ENCODE results near the gene ZCCHC18. TPM values are rescaled to one million over a fixed set of nuclear protein-coding genes. Genes with fewer than 3 reads are reported as not detected.
A peak's percentile ranks its signal among the peaks of the same experiment; 100 is the strongest.

Gene ZCCHC18
- total and polyA plus RNA-seq, 2 experiments from 2014 or later: 0.57 to 1.2 TPM

DNA sequence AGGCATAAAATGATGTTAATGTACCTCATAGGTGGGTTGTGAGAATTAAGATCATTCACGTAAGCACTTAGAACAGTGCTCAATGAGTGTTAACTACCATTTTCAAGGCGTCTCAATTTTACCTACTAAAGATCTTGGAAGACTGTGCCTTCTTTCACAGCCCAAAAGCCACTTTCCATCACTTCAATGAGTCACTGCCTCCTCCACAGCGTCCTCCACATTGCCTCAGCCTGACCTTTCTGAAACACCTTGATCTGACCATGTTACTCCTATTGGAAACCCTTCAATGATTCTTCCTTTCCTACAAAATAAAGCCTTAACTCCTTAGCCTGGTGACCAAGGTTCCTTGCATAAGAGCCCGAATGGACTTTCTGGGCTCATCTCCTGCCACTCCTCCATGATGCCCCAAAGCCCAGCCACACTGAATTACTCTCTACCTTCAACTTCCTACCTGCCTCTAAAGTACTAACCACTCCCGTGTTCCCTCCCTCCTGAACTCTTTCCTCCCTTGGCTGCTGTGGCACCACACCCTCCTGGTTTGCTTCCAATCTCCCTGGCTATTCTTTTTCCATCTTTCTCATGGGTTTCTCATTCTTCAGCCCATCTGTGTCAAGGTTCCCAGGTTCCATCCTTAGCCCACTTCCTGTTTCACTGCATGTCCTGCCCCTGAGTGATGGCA lies 22.4 kb downstream of the ZCCHC18 start:
- TF ChIP-seq, protein P1, sequence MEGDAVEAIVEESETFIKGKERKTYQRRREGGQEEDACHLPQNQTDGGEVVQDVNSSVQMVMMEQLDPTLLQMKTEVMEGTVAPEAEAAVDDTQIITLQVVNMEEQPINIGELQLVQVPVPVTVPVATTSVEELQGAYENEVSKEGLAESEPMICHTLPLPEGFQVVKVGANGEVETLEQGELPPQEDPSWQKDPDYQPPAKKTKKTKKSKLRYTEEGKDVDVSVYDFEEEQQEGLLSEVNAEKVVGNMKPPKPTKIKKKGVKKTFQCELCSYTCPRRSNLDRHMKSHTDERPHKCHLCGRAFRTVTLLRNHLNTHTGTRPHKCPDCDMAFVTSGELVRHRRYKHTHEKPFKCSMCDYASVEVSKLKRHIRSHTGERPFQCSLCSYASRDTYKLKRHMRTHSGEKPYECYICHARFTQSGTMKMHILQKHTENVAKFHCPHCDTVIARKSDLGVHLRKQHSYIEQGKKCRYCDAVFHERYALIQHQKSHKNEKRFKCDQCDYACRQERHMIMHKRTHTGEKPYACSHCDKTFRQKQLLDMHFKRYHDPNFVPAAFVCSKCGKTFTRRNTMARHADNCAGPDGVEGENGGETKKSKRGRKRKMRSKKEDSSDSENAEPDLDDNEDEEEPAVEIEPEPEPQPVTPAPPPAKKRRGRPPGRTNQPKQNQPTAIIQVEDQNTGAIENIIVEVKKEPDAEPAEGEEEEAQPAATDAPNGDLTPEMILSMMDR (IDR thresholded peaks at IDR 0.05; ENCODE audit: poor library complexity): no peak
- TF ChIP-seq EZH2 (IDR thresholded peaks at IDR 0.05; ENCODE audit: borderline replicate concordance): no peak
- TF ChIP-seq EZH2phosphoT487 (IDR thresholded peaks at IDR 0.05; ENCODE audit: low read depth, severe bottlenecking, unreplicated experiment): no peak
- no peaks in the 10 kb centered on the region for H3K27me3 ChIP-seq
- H3K79me2 ChIP-seq: peaks cover 6% of the 10 kb centered on the region
- no peak for DNase-seq (ENCODE audit: low spot score)
- no peak overlapping the region for H3K4me3 ChIP-seq
- H3K36me3 ChIP-seq (replicated peaks; ENCODE audit: insufficient read depth, low read depth): no peaks in the 10 kb centered on the region
- WGBS (ENCODE audit: low lambda C conversion rate, missing lambda C conversion rate): 68% methylated on average over 5 of the region's 5 CpGs
- H3K4me1 ChIP-seq (ENCODE audit: insufficient read depth): no peaks in the 10 kb centered on the region
- no peaks in the 10 kb centered on the region for H3K9me3 ChIP-seq (ENCODE audit: low read depth)
- H3K4me2 ChIP-seq: no peak overlapping the region
- no peaks in the 10 kb centered on the region for H4K20me1 ChIP-seq (ENCODE audit: insufficient read depth, poor library complexity, severe bottlenecking)
- H2AFZ ChIP-seq: no peak overlapping the region
- no peaks in the 10 kb centered on the region for H3K9me2 ChIP-seq (replicated peaks; ENCODE audit: insufficient read depth)
- H3K27ac ChIP-seq: no peak overlapping the region

- no peaks in the 10 kb centered on the region for H4K20me1 ChIP-seq (ENCODE audit: insufficient read depth, poor library complexity, severe bottlenecking)
- 72% methylated on average over 1 of the region's 1 CpG for WGBS (ENCODE audit: low lambda C conversion rate, missing lambda C conversion rate)
- H3K9me2 ChIP-seq (replicated peaks; ENCODE audit: insufficient read depth): no peaks in the 10 kb centered on the region
- no peaks in the 10 kb centered on the region for H3K4me1 ChIP-seq (ENCODE audit: insufficient read depth)
- H3K79me2 ChIP-seq: peaks cover 6% of the 10 kb centered on the region
- no peak for TF ChIP-seq EZH2phosphoT487 (IDR thresholded peaks at IDR 0.05; ENCODE audit: low read depth, severe bottlenecking, unreplicated experiment)
- TF ChIP-seq EZH2 (IDR thresholded peaks at IDR 0.05; ENCODE audit: borderline replicate concordance): no peak
- TF ChIP-seq, protein P1 (IDR thresholded peaks at IDR 0.05; ENCODE audit: poor library complexity): no peak
- H2AFZ ChIP-seq: peak overlapping the region; percentile 92
- no peaks in the 10 kb centered on the region for H3K9me3 ChIP-seq (ENCODE audit: low read depth)
- no peak overlapping the region for H3K27ac ChIP-seq
- no peaks in the 10 kb centered on the region for H3K27me3 ChIP-seq
- no peaks in the 10 kb centered on the region for H3K36me3 ChIP-seq (replicated peaks; ENCODE audit: insufficient read depth, low read depth)
- peak overlapping the region; percentile 24 for H3K4me3 ChIP-seq
- DNase-seq (ENCODE audit: low spot score): no peak
- peak overlapping the region; percentile 72 for H3K4me2 ChIP-seq
Observed at GRCh38 chrX:104135677-104136076, 23.4 kb downstream of the ZCCHC18 start.

DNA sequence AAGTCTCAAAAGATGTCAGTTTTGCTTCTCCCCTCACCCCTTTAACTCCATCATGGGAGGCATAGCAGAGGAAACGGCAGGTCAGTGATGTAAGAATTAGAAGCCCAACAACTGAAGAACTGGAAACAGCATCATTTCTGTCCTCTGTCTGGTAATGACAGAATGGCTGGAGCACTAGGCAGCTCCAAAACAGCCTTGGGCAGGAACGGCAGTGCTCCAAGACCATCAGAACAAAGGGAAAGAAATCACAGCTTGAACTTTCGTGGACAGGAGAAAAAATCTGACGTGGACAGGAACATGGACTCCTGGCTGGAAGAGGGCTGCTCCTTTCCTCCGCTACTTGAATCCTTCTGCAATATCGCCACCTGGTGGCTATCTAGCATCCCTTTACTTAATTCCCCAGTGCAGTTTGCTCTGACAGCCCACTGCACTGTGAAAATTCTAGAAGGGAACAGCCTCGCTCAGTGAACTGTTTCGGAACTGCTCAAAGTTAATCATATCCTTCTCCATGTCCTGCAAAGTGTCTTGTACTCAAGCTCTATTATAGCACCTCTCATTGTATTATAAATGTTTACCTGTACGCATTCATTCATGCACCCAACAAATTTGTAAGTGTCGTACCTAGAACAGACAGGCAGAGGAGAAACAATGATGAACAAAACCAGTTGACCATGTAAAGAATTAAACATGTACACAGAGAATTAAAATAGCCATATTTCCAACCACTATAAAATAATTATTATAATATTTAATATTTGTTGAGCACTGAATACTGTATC lies 24.1 kb downstream of the ZCCHC18 start:
- DNase-seq (ENCODE audit: low spot score): peak; percentile 94
- no peaks in the 10 kb centered on the region for H3K4me1 ChIP-seq (ENCODE audit: insufficient read depth)
- H3K9me3 ChIP-seq (ENCODE audit: low read depth): no peaks in the 10 kb centered on the region
- H3K9me2 ChIP-seq (replicated peaks; ENCODE audit: insufficient read depth): no peaks in the 10 kb centered on the region
- no peaks in the 10 kb centered on the region for H3K36me3 ChIP-seq (replicated peaks; ENCODE audit: insufficient read depth, low read depth)
- H3K4me2 ChIP-seq: peak overlapping the region; percentile 72
- peak overlapping the region; percentile 72 for H3K27ac ChIP-seq
- peak overlapping the region; percentile 92 for H2AFZ ChIP-seq
- TF ChIP-seq EZH2 (IDR thresholded peaks at IDR 0.05; ENCODE audit: borderline replicate concordance): no peak
- TF ChIP-seq EZH2phosphoT487 (IDR thresholded peaks at IDR 0.05; ENCODE audit: low read depth, severe bottlenecking, unreplicated experiment): no peak
- TF ChIP-seq, protein P1 (IDR thresholded peaks at IDR 0.05; ENCODE audit: poor library complexity): peak; percentile 74
- H3K4me3 ChIP-seq: peak overlapping the region; percentile 24
- no peaks in the 10 kb centered on the region for H4K20me1 ChIP-seq (ENCODE audit: insufficient read depth, poor library complexity, severe bottlenecking)
- peaks cover 6% of the 10 kb centered on the region for H3K79me2 ChIP-seq
- 41% methylated on average over 10 of the region's 10 CpGs for WGBS (ENCODE audit: low lambda C conversion rate, missing lambda C conversion rate)
- H3K27me3 ChIP-seq: no peaks in the 10 kb centered on the region

Data from hepatocyte (in vitro differentiated cells).